Measurements from ENCODE around the gene IGF1R. TPM values are rescaled to one million over a fixed set of nuclear protein-coding genes. Genes with fewer than 3 reads are reported as not detected.

IGF1R gene
- total RNA-seq, 4 donors from 2014 or later: 51.5 to 146 (median 89.6) TPM

DNA sequence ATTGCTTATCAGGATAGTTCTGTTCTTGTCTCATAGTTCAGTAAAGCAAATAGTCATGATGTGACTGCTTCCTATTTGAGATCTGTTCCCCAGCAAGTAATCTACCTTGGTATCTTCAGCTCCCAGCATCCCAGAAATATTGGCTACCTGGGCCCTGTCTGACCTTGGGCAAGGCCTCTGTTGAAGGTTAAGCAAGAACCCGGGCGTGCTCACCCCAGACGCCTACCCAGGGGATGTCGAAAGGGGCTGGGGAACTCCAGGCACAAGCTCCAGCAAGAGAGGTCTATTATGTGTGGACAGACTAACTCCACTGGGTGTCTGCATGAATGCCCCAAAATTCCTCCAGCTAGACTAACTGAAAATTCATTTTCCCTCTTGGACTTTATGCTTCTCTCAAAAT lies 37.3 kb upstream of the IGF1R start:
- WGBS, 2 donors: 93 to 100% methylated on average over 1 to 4 of the region's 4 CpGs

DNA sequence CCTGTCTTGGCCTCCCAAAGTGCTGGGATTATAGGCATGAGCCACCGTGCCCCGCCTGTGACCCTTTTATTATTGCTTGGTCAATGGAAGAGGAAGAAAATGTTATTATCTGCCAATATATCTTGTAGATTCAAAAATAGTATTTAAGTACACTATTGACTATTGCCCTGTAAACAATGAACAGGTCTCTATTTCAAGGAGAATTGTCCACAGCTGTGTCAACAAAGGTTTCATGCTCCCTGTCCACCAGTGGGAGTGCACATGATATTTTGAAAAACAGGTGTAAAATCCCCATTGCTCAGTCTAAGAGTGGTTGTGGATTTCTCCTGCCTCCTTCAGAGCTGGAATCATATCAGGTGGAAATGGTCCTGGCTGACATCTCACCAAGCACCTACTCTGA lies 36.5 kb upstream of the IGF1R start:
- no peaks in the 10 kb centered on the region for H3K27me3 ChIP-seq

More for the DNA sequence above, 37.3 kb upstream of the IGF1R start:
- no peak overlapping the region for H3K4me3 ChIP-seq (replicated peaks in 1 of 3)
- no peaks in the 10 kb centered on the region for H3K27me3 ChIP-seq
- H3K9me3 ChIP-seq: no peaks in the 10 kb centered on the region
- H3K27ac ChIP-seq: no peak overlapping the region
- intact Hi-C loops (cut with DNase I): no loop called here
- no peaks in the 10 kb centered on the region for H3K36me3 ChIP-seq
- H3K4me1 ChIP-seq: no peaks in the 10 kb centered on the region
- no peak for DNase-seq
- no peak for TF ChIP-seq POLR2A (IDR thresholded peaks at IDR 0.05)
- TF ChIP-seq CTCF (IDR thresholded peaks at IDR 0.05): no peak

GRCh38 chr15:98612490-98613110 lies 35.7 kb upstream of the IGF1R start:
- Histone ChIP-seq H3K27me3 (no peaks in the 10 kb centered on the region), H3K27ac (no peak overlapping the region), H3K4me3 (replicated peaks in 1 of 3) (no peak overlapping the region), H3K9me3 (no peaks in the 10 kb centered on the region), H3K36me3 (no peaks in the 10 kb centered on the region), H3K4me1 (no peaks in the 10 kb centered on the region)
- 89% methylated on average over 6 of the region's 6 CpGs for WGBS, 2 donors
- TF ChIP-seq CTCF (IDR thresholded peaks at IDR 0.05) (no peak), POLR2A (IDR thresholded peaks at IDR 0.05) (no peak)
- DNase-seq: no peak
- intact Hi-C loops (cut with DNase I): no loop called here

More for the DNA sequence above, 36.5 kb upstream of the IGF1R start:
- DNase-seq: no peak
- 100% methylated on average over 2 of the region's 2 CpGs for WGBS, 2 donors
- Histone ChIP-seq H3K27ac (no peak overlapping the region), H3K9me3 (no peaks in the 10 kb centered on the region), H3K36me3 (no peaks in the 10 kb centered on the region), H3K4me3 (replicated peaks in 1 of 3) (no peak overlapping the region), H3K4me1 (no peaks in the 10 kb centered on the region)
- TF ChIP-seq CTCF (IDR thresholded peaks at IDR 0.05): no peak
- no peak for TF ChIP-seq POLR2A (IDR thresholded peaks at IDR 0.05)
- intact Hi-C loops (cut with DNase I): no loop called here

DNA sequence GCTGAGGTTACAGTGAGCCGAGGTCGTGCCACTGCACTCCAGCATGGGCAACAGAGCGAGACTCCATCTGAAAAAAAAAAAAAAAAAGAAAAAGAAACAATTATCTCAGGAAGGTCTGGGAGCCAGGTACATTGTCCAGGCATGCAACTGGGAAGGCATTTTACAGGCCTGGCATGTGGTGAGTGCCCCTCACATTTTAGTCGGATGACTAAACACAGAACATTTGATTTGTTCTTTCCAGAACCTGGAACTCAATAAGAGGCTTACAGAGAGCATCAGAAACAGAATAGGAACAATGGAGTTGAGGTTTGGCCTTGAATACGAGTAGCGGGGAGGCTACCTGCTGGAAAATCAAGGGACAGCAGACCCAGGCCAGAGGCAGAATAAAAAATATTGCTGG lies 33.7 kb upstream of the IGF1R start:
- Histone ChIP-seq H3K36me3 (no peaks in the 10 kb centered on the region), H3K9me3 (no peaks in the 10 kb centered on the region), H3K4me3 (replicated peaks in 1 of 3) (no peak overlapping the region), H3K27ac (no peak overlapping the region), H3K27me3 (peaks cover 6% of the 10 kb centered on the region), H3K4me1 (no peaks in the 10 kb centered on the region)
- intact Hi-C loops (cut with DNase I): no loop called here
- TF ChIP-seq CTCF (IDR thresholded peaks at IDR 0.05): no peak
- no peak for TF ChIP-seq POLR2A (IDR thresholded peaks at IDR 0.05)
- no peak for DNase-seq
- WGBS, 2 donors: 84 to 85% methylated on average over 6 of the region's 6 CpGs

DNA sequence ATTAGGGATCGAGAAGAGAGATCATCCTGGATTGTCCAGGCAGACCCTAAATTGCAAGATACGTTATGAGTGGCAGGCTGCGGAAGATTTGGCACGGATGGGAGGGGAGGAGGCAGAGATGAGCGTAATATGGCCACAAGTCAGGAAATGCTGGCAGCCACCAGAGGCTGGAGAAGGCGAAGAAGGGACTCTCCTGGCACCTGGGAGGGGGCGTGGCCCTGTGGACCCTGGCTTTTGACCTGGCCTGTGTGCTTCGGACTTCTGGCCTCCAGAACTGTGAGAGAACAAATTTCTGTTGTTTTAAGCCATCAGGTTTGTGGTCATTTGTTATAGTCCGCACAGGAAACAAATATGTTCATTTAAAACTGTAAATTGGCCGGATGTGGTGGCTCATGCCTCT lies 31.9 kb upstream of the IGF1R start:
- H3K4me1 ChIP-seq: no peaks in the 10 kb centered on the region
- no peak for DNase-seq
- no peak overlapping the region for H3K4me3 ChIP-seq (replicated peaks in 1 of 3)
- peaks cover 20% of the 10 kb centered on the region for H3K27me3 ChIP-seq
- 68 to 88% methylated on average over 10 of the region's 10 CpGs for WGBS, 2 donors
- no peaks in the 10 kb centered on the region for H3K9me3 ChIP-seq
- TF ChIP-seq POLR2A (IDR thresholded peaks at IDR 0.05) (no peak), CTCF (IDR thresholded peaks at IDR 0.05) (no peak)
- H3K27ac ChIP-seq: no peak overlapping the region
- intact Hi-C loops (cut with DNase I): no loop called here
- H3K36me3 ChIP-seq: no peaks in the 10 kb centered on the region
